CD8-positive, alpha-beta memory T cell (primary cell): ENCODE results near the gene EFCAB6. TPM values are rescaled to one million over a fixed set of nuclear protein-coding genes. Genes with fewer than 3 reads are reported as not detected.

Experiments used
- CTCF ChIA-PET: fragments of 350-600 bp; sonication (Branson Sonifier 250); formaldehyde crosslinking; loops from one replicate; lab custom pipeline; 2021; ENCODE audit warnings: antibody characterized with exemption; lab: Charles Lee
- POLR2A ChIA-PET: fragments of 350-600 bp; sonication (Branson Sonifier 250); formaldehyde crosslinking; loops from one replicate; lab custom pipeline; 2021; ENCODE audit warnings: antibody characterized with exemption; lab: Charles Lee
- DNase-seq, 5 donors: peaks; one replicate each; pipeline versions ENCODE4 v3.0.0 to v3.0.0-alpha.2; 2020 to 2022; ENCODE audit warnings: mixed read lengths in 1 of 5
- H3K27ac ChIP-seq: one replicate; pipeline ENCODE4 v1.7.0; 2013; ENCODE audit warnings: low read depth, mild to moderate bottlenecking, low read length, moderate library complexity
- H3K27me3 ChIP-seq: 2 replicates; pipeline ENCODE4 v1.7.0; 2013; ENCODE audit warnings: low read length, mild to moderate bottlenecking; ENCODE audit not compliant: insufficient read depth, poor library complexity, severe bottlenecking
- H3K36me3 ChIP-seq: 2 replicates; pipeline ENCODE4 v1.7.0; 2013; ENCODE audit warnings: mild to moderate bottlenecking, low read length, moderate library complexity; ENCODE audit not compliant: insufficient read depth
- H3K4me1 ChIP-seq: 2 replicates; pipeline ENCODE4 v1.7.0; 2013; ENCODE audit warnings: mild to moderate bottlenecking, low read length, moderate library complexity; ENCODE audit not compliant: insufficient read depth
- H3K4me3 ChIP-seq: 2 replicates; pipeline ENCODE4 v1.7.0; 2013; ENCODE audit warnings: mild to moderate bottlenecking, low read length
- H3K9me3 ChIP-seq: 2 replicates; pipeline ENCODE4 v1.7.0; 2013; ENCODE audit warnings: mild to moderate bottlenecking, low read length
- H3K27ac Mint-ChIP-seq, 8 donors: one replicate each; pipeline ENCODE4 v1.8.0; 2020 to 2021; ENCODE audit warnings: mixed read lengths in 8 of 8, mild to moderate bottlenecking in 6 of 8, inconsistent platforms in 3 of 8, moderate library complexity in 3 of 8
- H3K27me3 Mint-ChIP-seq, 2 donors: one replicate each; pipeline ENCODE4 v1.8.0; 2020 to 2021; ENCODE audit warnings: mixed read lengths in 2 of 2, mild to moderate bottlenecking in 1 of 2, moderate library complexity in 1 of 2
- H3K36me3 Mint-ChIP-seq, 3 donors: one replicate each; pipeline ENCODE4 v1.8.0; 2020 to 2021; ENCODE audit warnings: mixed read lengths in 3 of 3, inconsistent platforms in 1 of 3, mild to moderate bottlenecking in 1 of 3
- H3K4me1 Mint-ChIP-seq, 3 donors: one replicate each; pipeline ENCODE4 v1.8.0; 2020 to 2021; ENCODE audit warnings: mixed read lengths in 3 of 3, inconsistent platforms in 1 of 3, mild to moderate bottlenecking in 1 of 3
- H3K4me3 Mint-ChIP-seq, 7 donors: one replicate each; pipeline ENCODE4 v1.8.0; 2020 to 2021; ENCODE audit warnings: mixed read lengths in 7 of 7, mild to moderate bottlenecking in 6 of 7, moderate library complexity in 4 of 7, inconsistent platforms in 2 of 7
- H3K9me3 Mint-ChIP-seq, 5 donors: one replicate each; pipeline ENCODE4 v1.8.0; 2020 to 2022; ENCODE audit warnings: mixed read lengths in 5 of 5, mild to moderate bottlenecking in 3 of 5, moderate library complexity in 2 of 5, inconsistent platforms in 1 of 5
- polyA plus RNA-seq: library from polyadenylated mRNA; unstranded; fragments of 300-500 nt; fragmentation: Illumina TruSeq; gene quantifications from one replicate; pipeline ENCODE4 v1.2.3, GENCODE V29; 2021
- total RNA-seq, 2 experiments: library from RNA; stranded (reverse); gene quantifications; one replicate each; pipeline ENCODE4 v1.2.3, GENCODE V29; 2021

EFCAB6 gene
- total and polyA plus RNA-seq, 3 experiments from 2014 or later, result 0.22 to 0.72 (median 0.64) TPM

- Histone ChIP-seq H3K36me3 (no peaks in the 10 kb centered on the region), H3K4me1 (no peaks in the 10 kb centered on the region), H3K27ac (no peak overlapping the region), H3K27me3 (no peaks in the 10 kb centered on the region), H3K9me3 (no peaks in the 10 kb centered on the region), H3K4me3 (no peak overlapping the region)
- CTCF ChIA-PET, result no interaction called here
- H3K27ac Mint-ChIP-seq, result peak overlapping the region in 2 of 8 donors; percentile 62 to 84
- no peak overlapping the region for H3K4me3 Mint-ChIP-seq
- no peak for DNase-seq
- POLR2A ChIA-PET, result no interaction called here
- no peaks in the 10 kb centered on the region for H3K36me3 Mint-ChIP-seq
- H3K9me3 Mint-ChIP-seq, result no peaks in the 10 kb centered on the region
- peaks cover 9 to 21% of the 10 kb centered on the region in 2 donors for H3K27me3 Mint-ChIP-seq
- no peaks in the 10 kb centered on the region for H3K4me1 Mint-ChIP-seq
Measured at GRCh38 chr22:43550024-43550620, 262.0 kb downstream of the EFCAB6 start.

GRCh38 chr22:43546186-43546585 is 265.9 kb downstream of the EFCAB6 start:
- no peaks in the 10 kb centered on the region for H3K4me1 Mint-ChIP-seq
- Histone ChIP-seq H3K27ac (no peak overlapping the region), H3K9me3 (no peaks in the 10 kb centered on the region), H3K4me1 (no peaks in the 10 kb centered on the region), H3K4me3 (no peak overlapping the region), H3K36me3 (no peaks in the 10 kb centered on the region), H3K27me3 (peaks cover 4% of the 10 kb centered on the region)
- H3K9me3 Mint-ChIP-seq, result no peaks in the 10 kb centered on the region
- H3K27me3 Mint-ChIP-seq, result peaks cover 5 to 30% of the 10 kb centered on the region in 2 donors
- H3K4me3 Mint-ChIP-seq, result no peak overlapping the region
- no peaks in the 10 kb centered on the region for H3K36me3 Mint-ChIP-seq
- ChIA-PET CTCF (no interaction called here), POLR2A (no interaction called here)
- no peak for DNase-seq
- H3K27ac Mint-ChIP-seq, result no peak overlapping the region

- POLR2A ChIA-PET, result no interaction called here
- H3K27ac ChIP-seq, result no peak overlapping the region
- CTCF ChIA-PET, result no interaction called here
- no peaks in the 10 kb centered on the region for H3K36me3 ChIP-seq
- peaks cover 5 to 40% of the 10 kb centered on the region in 2 donors for H3K27me3 Mint-ChIP-seq
- H3K9me3 Mint-ChIP-seq, result no peaks in the 10 kb centered on the region
- no peak overlapping the region for H3K27ac Mint-ChIP-seq
- peaks cover 4% of the 10 kb centered on the region for H3K27me3 ChIP-seq
- no peaks in the 10 kb centered on the region for H3K4me1 ChIP-seq
- no peaks in the 10 kb centered on the region for H3K4me1 Mint-ChIP-seq
- H3K4me3 Mint-ChIP-seq, result no peak overlapping the region
- H3K4me3 ChIP-seq, result no peak overlapping the region
- no peak for DNase-seq
- H3K9me3 ChIP-seq, result no peaks in the 10 kb centered on the region
- no peaks in the 10 kb centered on the region for H3K36me3 Mint-ChIP-seq
Measured at GRCh38 chr22:43544289-43544673, 267.8 kb downstream of the EFCAB6 start.

- Mint-ChIP-seq H3K27me3 (peaks cover 7 to 43% of the 10 kb centered on the region in 2 donors), H3K4me3 (no peak overlapping the region), H3K27ac (no peak overlapping the region), H3K4me1 (no peaks in the 10 kb centered on the region), H3K36me3 (no peaks in the 10 kb centered on the region), H3K9me3 (no peaks in the 10 kb centered on the region)
- H3K9me3 ChIP-seq, result no peaks in the 10 kb centered on the region
- H3K27ac ChIP-seq, result no peak overlapping the region
- H3K4me3 ChIP-seq, result no peak overlapping the region
- H3K36me3 ChIP-seq, result no peaks in the 10 kb centered on the region
- no peak for DNase-seq
- POLR2A ChIA-PET, result no interaction called here
- H3K27me3 ChIP-seq, result peaks cover 4% of the 10 kb centered on the region
- CTCF ChIA-PET, result no interaction called here
- H3K4me1 ChIP-seq, result no peaks in the 10 kb centered on the region
Measured at GRCh38 chr22:43543522-43544288, 268.4 kb downstream of the EFCAB6 start.

- H3K4me1 ChIP-seq, result no peaks in the 10 kb centered on the region
- Mint-ChIP-seq H3K4me3 (no peak overlapping the region), H3K27me3 (peaks cover 15 to 47% of the 10 kb centered on the region in 2 donors), H3K9me3 (peaks cover 0 to 2% (median 0%) of the 10 kb centered on the region in 5 donors), H3K4me1 (no peaks in the 10 kb centered on the region), H3K36me3 (peaks cover 0 to 3% (median 0%) of the 10 kb centered on the region in 3 donors), H3K27ac (no peak overlapping the region)
- no peaks in the 10 kb centered on the region for H3K36me3 ChIP-seq
- no peak overlapping the region for H3K27ac ChIP-seq
- no peaks in the 10 kb centered on the region for H3K9me3 ChIP-seq
- no peak overlapping the region for H3K4me3 ChIP-seq
- H3K27me3 ChIP-seq, result peaks cover 4% of the 10 kb centered on the region
- POLR2A ChIA-PET, result no interaction called here
- CTCF ChIA-PET, result no interaction called here
- DNase-seq, result no peak
Measured at GRCh38 chr22:43542681-43543521, 269.2 kb downstream of the EFCAB6 start.

- POLR2A ChIA-PET, result no interaction called here
- no peak for DNase-seq
Measured at GRCh38 chr22:43541462-43542407, 270.4 kb downstream of the EFCAB6 start.

GRCh38 chr22:43541022-43541421 is 271.1 kb downstream of the EFCAB6 start:
- CTCF ChIA-PET, result no interaction called here
- Histone ChIP-seq H3K4me3 (no peak overlapping the region), H3K36me3 (no peaks in the 10 kb centered on the region), H3K27me3 (peaks cover 4% of the 10 kb centered on the region), H3K27ac (no peak overlapping the region), H3K4me1 (no peaks in the 10 kb centered on the region), H3K9me3 (no peaks in the 10 kb centered on the region)
- Mint-ChIP-seq H3K36me3 (peaks cover 0 to 3% (median 0%) of the 10 kb centered on the region in 3 donors), H3K4me1 (no peaks in the 10 kb centered on the region), H3K9me3 (peaks cover 0 to 2% (median 0%) of the 10 kb centered on the region in 5 donors), H3K4me3 (no peak overlapping the region), H3K27ac (no peak overlapping the region), H3K27me3 (peaks cover 19 to 49% of the 10 kb centered on the region in 2 donors)
- no peak for DNase-seq
- POLR2A ChIA-PET, result no interaction called here

More at GRCh38 chr22:43541462-43542407, 270.4 kb downstream of the EFCAB6 start:
- H3K27me3 Mint-ChIP-seq, result peaks cover 15 to 53% of the 10 kb centered on the region in 2 donors
- H3K9me3 ChIP-seq, result no peaks in the 10 kb centered on the region
- peaks cover 4% of the 10 kb centered on the region for H3K27me3 ChIP-seq
- no peaks in the 10 kb centered on the region for H3K4me1 ChIP-seq
- H3K36me3 ChIP-seq, result no peaks in the 10 kb centered on the region
- peaks cover 0 to 2% (median 0%) of the 10 kb centered on the region in 5 donors for H3K9me3 Mint-ChIP-seq
- CTCF ChIA-PET, result no interaction called here
- H3K27ac Mint-ChIP-seq, result no peak overlapping the region
- no peak overlapping the region for H3K27ac ChIP-seq
- H3K4me3 Mint-ChIP-seq, result no peak overlapping the region
- H3K4me3 ChIP-seq, result no peak overlapping the region
- no peaks in the 10 kb centered on the region for H3K4me1 Mint-ChIP-seq
- H3K36me3 Mint-ChIP-seq, result peaks cover 0 to 3% (median 0%) of the 10 kb centered on the region in 3 donors
